ENCODE results near the gene UCKL1.
"Not testable (repeated sequence)": the region's sequence is repeated elsewhere in the genome, so short reads cannot be mapped to it uniquely, and the experiment has no call there.

UCKL1 gene

DNA sequence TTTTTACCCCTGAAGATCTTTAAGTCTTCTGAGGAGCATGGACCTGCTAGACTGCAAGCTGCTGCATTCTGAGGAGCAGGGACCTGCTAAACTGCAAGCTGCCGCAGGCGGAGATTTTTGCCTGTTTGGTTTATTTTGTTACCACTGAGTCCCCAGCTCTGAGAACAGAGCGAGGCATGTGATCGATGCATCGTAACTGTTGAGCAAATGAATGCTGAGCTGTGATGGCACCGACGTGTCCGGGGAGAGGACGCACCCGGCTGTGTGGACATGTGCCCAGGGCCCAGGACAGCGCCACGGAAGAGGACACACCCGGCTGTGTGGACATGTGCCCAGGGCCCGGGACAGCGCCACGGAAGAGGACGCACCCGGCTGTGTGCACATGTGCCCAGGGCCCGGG, 37.1 kb downstream of the UCKL1 start:
- DNase-seq (ENCODE audit: low spot score): no peak

- DNase-seq (ENCODE audit: low spot score): no peak
Measured at GRCh38 chr20:63917811-63918210, 38.4 kb downstream of the UCKL1 start.

GRCh38 chr20:63916371-63916939, 39.8 kb downstream of the UCKL1 start:
- DNase-seq (ENCODE audit: low spot score): not testable (repeated sequence)

DNA sequence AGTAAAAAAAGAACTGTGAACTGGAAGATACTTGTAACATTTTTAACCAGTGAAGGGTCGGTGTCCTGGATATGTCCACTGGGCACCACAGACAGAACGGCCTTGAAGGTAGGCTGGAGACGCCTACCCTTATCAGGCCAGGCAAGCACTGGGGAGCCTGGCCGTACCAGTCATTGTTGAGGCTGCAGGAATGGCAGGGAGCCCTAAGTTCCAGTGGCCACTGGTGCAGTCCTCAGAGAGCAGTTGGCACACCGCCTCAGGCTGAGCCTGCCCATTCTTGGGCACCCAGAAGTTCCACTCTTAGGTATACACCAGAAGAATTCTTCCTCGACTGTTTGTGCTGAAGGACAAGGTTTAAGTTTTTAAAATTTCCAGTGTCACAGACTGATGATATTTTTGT, 40.7 kb downstream of the UCKL1 start:
- DNase-seq (ENCODE audit: low spot score): no peak

GRCh38 chr20:63913768-63914167, 42.4 kb downstream of the UCKL1 start:
- no peak for DNase-seq (ENCODE audit: low spot score)

DNA sequence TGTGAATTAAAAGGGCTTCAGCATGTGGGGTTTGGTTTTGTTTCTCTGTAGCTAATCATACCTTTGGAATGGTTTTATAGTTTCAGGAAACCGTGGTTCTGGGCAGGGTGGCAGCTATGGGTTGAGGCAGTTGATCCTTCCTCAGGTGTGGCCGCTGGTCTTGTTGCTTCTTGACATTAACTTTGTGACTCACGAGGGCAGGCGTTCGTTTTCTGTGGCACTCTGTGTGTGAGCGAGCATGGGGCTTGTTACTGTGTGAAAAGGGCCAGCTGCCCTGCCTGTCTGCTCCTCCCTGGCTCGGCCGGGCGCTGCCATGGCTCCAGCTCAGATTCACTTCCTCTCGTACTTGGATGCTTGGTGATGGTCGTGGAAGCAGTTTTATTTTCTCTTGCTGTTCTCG, 45.0 kb downstream of the UCKL1 start:
- no peak for DNase-seq (ENCODE audit: low spot score)

DNA sequence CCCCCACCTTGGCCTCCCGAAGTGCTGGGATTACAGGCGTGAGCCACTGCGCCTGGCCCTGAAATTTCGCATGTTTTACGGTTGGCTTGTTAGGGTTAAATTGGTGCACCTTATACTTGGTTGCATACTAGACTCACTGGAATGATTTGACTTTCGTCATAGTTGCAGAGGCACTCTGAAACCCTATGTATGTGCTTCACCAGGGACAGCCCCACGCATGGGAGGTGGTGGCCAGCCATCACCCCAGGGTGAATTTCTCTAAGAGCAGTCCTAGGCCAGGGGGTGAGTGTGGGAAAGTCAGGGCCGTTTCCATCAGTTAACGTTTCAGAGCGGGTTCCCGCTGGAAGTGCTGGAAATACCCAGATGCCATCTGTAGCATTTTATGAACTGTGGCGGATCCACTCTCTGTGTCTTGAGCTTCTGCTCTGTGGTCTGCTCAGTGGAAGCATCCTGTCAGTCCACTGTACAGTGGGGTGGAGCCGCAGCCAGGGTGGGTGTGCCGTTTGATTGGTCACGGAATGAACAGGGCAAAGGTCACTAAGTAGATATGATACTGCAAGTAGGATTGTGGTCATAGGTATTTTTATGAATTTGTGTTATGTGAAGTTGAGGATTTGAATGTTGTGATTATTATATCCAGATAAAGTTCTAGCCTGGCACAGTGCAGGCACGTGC, 48.1 kb downstream of the UCKL1 start:
- no peak for DNase-seq (ENCODE audit: low spot score)

GRCh38 chr20:63903796-63904561, 52.2 kb downstream of the UCKL1 start:
- DNase-seq (ENCODE audit: low spot score): no peak

- DNase-seq (ENCODE audit: low spot score): no peak
Measured at GRCh38 chr20:63900413-63900812, 55.8 kb downstream of the UCKL1 start.

DNA sequence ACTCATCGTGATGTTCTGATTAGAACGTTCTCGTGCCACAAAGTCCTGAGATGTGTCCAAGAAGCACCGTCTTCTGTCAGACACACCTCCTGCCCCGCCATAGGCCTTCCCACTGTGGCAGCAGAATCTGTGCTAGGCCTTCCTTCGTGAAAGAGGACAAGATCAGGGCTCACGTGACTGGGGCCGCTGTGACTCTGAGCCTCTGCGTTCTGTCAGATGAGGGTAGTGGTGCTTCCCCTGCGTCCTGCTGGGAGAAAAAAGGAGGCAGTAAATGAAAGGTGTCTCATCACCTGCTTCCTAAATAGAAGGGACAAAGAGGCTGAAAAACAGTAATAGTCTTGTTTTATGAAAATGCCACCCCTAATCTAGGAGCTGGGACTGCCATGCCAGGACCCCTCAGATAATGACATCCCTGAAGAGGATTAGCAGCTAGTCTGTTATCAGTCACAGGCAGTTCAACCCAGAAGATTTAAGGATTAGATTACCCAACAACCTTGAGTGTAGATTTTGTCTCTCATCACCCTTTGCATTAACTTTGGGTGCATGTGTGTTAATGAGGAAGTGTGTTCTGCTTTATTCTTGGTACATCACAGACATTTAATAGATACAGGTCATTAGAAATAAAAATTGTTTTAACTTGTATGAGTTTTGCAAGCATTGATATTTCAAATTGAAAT, 57.2 kb downstream of the UCKL1 start:
- DNase-seq (ENCODE audit: low spot score): no peak

DNA sequence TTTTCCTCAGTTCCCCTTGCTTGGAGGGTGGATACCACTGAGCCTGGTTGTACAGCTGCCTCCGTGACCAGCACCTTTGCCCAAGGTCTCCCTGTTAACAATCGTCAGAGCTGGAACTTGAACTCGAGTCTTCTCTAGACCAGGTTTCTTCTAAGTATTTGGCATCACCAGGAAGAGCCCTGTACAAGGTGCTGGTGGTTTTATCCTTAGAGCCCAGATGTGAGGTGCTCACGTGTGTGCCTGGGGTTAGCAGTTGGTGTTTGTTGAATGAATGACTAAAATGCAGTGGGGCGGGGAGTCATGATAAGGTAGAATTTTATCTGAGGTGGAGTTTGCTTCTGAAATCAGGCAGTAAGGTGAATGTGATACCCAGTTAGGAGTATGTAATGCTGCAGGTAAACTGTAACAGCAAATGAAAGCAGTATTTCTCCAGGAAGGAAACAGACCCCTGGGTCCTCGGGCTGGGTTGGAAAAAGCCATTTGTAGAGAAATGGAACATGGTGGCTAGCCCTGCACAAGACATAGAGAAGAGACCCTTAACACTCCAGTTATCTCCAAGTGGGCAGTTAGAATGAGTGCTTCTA, 58.1 kb downstream of the UCKL1 start:
- no peak for DNase-seq (ENCODE audit: low spot score)

GRCh38 chr20:63896264-63897105, 59.7 kb downstream of the UCKL1 start:
- DNase-seq (ENCODE audit: low spot score): peak; percentile 33

- DNase-seq (ENCODE audit: low spot score): no peak
Measured at GRCh38 chr20:63895952-63896263, 60.3 kb downstream of the UCKL1 start.

DNA sequence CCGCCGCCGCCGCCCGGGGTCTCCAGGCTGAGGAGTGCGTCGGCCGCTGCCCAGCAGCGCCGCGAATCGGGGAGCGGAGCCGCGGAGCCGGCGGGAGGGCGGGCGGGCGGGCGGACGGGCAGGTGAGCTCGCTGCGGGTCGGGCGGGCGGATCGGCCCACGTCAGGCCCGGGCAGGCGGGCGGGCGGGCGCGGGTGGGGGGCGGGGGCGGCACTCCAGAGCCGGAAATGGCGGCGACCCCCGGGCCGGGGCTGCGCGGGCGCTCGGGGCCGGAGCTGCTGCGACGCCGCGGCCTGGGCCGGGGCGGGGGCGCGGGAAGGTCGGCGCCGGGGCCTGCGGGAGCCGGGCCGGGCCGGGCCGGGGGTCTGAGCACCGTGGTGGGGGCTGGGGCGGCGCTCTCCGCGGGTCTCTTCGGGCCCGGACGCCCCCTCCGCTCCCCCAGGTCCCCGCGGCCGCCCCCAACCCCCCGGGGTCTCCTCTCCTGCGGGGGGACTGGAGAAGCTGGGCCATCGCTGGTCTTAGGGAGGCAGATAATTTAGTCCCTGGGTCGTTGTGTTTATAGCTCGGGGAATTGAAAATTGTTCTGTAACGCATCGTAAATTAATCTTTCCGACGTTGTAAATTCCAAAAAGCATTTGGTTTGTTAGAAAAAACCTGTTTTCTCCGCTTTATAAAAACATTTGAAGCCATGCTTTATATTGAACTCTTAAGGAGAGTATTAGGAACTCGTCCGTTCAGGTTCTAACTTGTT, 60.8 kb downstream of the UCKL1 start:
- DNase-seq (ENCODE audit: low spot score): no peak

GRCh38 chr20:63894358-63895201, 61.6 kb downstream of the UCKL1 start, which contains the start of gene DNAJC5:
DNAJC5 (plus strand) TSS chr20:63895126; CDS start chr20:63928346, 33,220 bp downstream.
- peak; percentile 100 for DNase-seq (ENCODE audit: low spot score)

GRCh38 chr20:63893999-63894357, 62.2 kb downstream of the UCKL1 start:
- no peak for DNase-seq (ENCODE audit: low spot score)

DNA sequence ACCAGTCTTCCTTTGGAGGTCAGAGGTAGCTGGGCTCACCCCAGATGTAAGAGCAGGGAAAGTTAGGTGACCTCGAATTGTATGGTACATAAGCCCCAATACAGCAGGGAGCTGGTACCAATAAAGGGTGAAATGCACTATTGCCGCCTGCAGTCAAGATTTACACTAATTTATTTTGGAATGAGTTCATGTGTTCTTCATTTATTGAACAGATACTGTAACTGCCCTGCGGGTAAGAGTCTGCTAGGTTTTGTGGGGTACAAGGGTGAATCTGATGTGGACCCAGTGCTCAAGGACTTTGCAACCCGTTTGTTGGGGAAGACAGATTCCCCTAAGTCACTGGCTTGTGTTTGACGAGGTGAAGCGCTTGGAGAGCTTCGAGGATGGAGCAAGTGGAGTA, 63.8 kb downstream of the UCKL1 start:
- no peak for DNase-seq (ENCODE audit: low spot score)

DNA sequence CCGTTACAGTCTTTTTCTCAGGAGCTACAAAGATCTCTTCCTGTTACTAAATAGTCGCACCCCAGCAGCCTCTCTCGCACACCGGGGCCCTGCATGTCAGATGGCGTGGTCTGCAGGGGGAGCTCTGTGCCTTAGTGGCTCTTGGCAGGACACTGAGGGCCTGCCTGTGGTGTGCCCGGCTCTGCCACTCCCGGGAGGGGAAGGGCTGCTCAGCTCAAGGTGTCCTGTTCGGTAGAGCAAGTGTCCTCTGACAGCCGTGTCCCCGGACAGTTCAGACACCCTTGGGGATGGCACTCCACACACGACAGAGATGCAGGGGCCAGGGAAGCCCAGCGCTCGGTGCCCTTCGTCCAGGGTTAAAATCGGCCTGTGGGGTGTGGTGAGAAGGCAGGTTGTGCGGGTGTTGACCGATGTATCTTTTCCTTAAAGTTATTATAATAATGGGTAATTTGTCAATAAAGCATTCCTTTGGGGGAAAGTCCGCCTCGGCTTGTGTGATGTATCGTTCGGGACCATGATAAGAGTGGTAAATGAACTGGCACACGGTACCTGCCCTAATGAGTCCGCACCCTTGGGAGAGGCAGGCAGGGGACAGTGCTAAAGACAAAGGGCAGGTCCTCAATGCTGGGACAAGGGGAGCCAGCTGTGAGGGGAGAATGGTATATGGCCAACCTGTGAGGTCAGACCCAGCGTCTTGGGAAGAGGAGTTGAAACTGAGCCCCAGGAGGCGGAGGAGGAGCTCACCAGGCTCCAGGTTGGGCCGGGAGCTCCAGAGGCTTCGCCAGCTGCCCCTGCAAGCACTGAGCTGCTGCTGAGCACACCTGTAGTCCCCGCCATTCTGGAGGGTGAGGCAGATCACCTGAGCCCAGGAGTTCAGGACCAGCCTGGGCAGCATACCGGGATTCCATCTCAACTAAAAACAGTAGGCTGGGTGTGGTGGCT, 64.9 kb downstream of the UCKL1 start:
- DNase-seq (ENCODE audit: low spot score): no peak

DNA sequence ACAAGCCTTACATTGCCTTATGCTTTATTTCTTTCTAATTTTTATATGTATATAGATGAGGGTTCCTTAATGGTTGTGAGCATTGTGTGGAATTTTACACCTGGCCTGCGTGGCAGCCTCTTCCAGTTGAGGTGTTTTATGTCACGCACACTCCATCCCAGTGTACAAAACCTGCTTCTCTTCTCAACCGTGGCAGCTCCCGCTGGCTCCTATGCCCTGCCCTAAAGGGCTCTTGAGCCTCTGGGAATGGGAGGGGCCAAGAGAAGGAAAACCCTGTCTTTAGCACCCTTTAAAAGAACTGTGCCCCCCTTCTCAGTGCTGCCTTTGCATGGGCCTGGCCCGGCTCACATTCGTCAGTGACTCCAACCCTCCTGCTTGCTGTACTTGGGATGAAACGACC, 65.6 kb downstream of the UCKL1 start:
- DNase-seq (ENCODE audit: low spot score): no peak

All from iPS-NIHi11 (cell line).